ENCODE results near the gene SDK1.

Gene SDK1

GRCh38 chr7:3787717-3788264 lies 486.7 kb downstream of the SDK1 start:
- DNase-seq (ENCODE audit: low read depth in 3 of 3): no peak

- DNase-seq (ENCODE audit: low read depth in 3 of 3): no peak
Observed at GRCh38 chr7:3790803-3791202, 489.8 kb downstream of the SDK1 start.

GRCh38 chr7:3791327-3791726 lies 490.3 kb downstream of the SDK1 start:
- no peak for DNase-seq (ENCODE audit: low read depth in 3 of 3)

DNA sequence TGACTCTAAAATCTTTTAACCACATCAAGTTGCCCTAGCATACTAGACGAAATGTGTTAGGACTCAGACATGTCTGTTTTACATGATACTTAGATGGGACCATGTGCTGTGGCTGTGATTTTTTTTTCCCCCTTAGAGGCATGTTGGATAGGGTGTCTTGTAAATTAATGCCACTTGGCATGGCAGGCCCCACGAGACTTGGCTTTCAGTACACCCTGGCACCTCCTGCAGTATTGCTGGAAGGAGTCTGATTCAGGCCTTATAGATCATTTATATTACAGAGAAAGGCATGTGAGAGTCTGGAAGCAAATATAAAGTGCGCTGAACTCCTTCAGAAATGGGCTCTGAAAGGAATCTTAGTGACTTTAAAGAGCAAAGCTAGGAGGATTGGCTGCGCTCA lies 494.1 kb downstream of the SDK1 start:
- DNase-seq (ENCODE audit: low read depth in 3 of 3): no peak

DNA sequence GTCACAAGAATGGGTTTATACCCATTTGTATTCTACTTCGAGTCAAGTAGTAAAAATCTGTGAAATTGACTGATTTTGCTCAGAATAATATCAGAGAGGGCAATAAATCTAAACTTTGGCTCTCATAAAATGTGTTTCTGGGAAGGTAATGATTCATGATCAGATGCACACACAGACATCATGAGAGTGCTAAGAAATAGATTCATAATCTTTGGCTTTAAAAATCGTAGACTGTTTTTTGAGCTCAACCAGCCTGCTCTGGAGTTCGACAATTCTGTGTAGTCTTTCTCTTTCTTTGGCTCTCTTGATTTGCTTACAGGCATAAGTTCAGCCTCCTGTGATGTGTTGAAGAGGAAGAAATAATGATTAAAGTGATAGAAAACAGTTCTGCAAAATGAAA lies 494.7 kb downstream of the SDK1 start:
- DNase-seq (ENCODE audit: low read depth in 3 of 3): no peak

DNA sequence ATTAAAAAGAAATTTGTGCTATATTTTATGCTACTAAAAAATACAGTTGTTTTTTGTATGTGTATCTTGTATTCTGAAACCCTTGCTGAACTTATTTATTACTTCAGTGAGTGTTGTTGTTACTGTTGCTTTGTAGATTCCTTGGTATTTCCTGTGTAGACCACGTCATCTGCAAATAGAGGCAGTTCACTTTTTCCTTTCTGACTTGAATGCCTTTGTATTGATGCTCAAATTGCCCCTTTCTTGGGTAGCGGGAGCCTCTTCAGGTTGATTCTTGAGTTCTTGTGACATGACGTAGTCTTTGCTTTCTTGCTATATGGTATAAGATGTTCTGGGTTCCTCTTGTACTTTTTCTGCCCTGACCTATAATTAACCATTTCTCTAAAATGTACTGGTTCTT lies 504.1 kb downstream of the SDK1 start:
- DNase-seq (ENCODE audit: low read depth in 3 of 3): no peak

GRCh38 chr7:3806516-3806915 lies 505.5 kb downstream of the SDK1 start:
- DNase-seq (ENCODE audit: low read depth in 3 of 3): no peak

DNA sequence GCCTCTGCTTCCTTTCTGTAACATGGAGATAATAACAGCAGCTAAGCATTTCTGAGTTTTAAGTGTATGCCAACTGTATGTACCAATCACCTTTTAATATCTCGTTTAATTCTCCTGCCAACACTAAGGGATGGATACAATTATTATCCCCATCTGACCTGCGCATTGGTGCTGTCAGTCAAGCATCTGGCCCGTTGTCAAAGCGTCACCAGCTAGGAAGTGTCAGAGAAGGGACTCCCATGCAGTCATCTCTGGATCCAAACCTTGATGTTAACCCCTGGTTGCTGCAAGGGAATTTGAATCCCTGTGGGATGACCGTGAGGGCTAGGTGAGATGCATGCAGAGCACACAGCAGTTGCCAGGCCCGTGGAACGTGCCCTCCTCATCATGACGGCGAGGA lies 506.8 kb downstream of the SDK1 start:
- DNase-seq (ENCODE audit: low read depth in 3 of 3): no peak

GRCh38 chr7:3821488-3821887 lies 520.4 kb downstream of the SDK1 start:
- DNase-seq (ENCODE audit: low read depth in 3 of 3): no peak

- DNase-seq (ENCODE audit: low read depth in 3 of 3): no peak
Observed at GRCh38 chr7:3825491-3825890, 524.4 kb downstream of the SDK1 start.

DNA sequence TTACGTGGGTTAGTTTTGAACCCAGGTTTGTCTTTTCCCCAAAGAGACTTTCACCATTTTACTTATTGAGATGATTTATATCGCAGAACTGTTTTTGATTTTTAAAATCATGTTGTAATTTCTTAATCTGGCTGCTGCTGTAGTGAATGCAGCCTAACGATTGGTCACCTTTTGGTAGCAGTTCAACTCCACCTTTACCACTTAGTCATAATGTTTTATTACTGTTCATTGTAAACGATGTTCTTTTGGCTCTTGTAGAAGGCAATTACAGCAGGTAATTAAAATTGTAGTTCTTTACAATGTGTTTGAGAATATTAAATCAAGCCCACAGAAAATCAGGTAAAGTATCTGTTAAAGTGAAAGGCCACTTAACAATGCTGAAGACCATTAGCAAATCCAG lies 531.1 kb downstream of the SDK1 start:
- no peak for DNase-seq (ENCODE audit: low read depth in 3 of 3)

- DNase-seq (ENCODE audit: low read depth in 3 of 3): no peak
Observed at GRCh38 chr7:3835109-3835508, 534.1 kb downstream of the SDK1 start.

DNA sequence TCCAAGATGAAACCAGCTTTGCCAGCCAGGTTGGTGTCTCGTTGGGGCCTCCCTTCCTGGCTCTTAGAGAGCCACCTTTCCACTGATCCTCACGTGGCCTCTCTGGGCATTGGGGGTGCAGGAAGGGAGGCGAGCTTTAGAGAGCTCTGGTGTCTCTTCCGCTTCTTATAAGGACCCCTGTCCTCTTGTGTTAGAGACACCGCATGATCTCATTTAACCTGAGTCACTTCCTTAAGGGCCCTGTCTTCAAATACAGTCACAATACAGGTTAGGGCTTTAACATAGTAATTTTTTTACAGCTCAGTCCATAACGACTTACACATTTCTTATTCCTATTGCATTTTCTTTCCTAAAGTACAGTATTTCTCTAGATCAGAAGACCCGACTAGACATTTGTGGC lies 535.8 kb downstream of the SDK1 start:
- no peak for DNase-seq (ENCODE audit: low read depth in 3 of 3)

DNA sequence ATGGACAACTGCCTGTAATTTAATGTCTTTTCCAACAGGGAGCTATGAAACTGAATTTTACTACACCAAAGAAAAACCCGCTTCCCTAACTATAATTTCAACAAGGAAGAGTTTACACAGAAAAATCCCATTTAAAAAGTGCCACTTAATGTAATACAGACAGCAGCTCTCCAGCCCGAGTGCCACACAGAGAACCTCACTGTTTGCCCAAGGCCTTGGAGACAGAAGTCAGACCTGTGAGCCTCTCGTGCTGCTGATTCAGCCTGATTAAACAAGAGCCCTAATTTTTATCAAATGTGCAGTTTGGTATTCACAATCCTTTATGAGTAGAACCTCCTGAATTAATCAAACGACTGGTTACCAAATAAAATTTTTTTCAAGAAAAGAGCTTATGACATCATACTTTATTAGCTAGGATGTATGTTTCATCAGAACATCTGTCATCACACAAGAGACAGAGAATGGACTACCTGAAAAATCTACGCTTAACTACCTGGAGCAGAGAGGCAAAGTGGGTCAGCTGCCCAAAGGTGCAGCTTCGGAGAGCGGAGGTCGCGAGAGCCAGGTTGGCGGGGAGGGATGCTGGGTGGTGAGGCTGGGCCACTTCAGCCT lies 543.6 kb downstream of the SDK1 start:
- no peak for DNase-seq (ENCODE audit: low read depth in 3 of 3)

- DNase-seq (ENCODE audit: low read depth in 3 of 3): no peak
Observed at GRCh38 chr7:3846738-3847137, 545.7 kb downstream of the SDK1 start.

- no peak for DNase-seq (ENCODE audit: low read depth in 3 of 3)
Observed at GRCh38 chr7:3847336-3847735, 546.3 kb downstream of the SDK1 start.

- no peak for DNase-seq (ENCODE audit: low read depth in 3 of 3)
Observed at GRCh38 chr7:3859431-3859830, 558.4 kb downstream of the SDK1 start.

- DNase-seq (ENCODE audit: low read depth in 3 of 3): no peak
Observed at GRCh38 chr7:3860932-3861331, 559.9 kb downstream of the SDK1 start.

DNA sequence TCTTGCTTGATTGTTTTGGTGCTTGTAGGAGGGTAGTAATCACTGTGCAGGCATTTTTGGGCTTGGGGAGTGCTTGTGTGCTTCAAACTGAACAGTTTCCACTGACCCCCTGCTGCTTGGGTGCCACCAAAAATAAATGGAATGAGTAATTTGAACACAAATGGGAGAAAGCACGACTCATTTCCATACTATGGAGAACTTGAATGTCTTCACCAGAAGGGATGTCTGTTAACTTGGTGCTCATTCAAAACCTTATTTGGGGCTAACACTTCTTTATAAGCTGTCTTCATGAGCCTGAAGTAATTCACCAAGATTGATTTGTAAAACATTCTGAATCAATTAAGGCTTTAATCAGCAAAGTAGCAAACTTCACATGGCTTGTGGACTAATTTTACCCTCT lies 560.3 kb downstream of the SDK1 start:
- no peak for DNase-seq (ENCODE audit: low read depth in 3 of 3)

GRCh38 chr7:3861941-3862340 lies 560.9 kb downstream of the SDK1 start:
- DNase-seq (ENCODE audit: low read depth in 3 of 3): no peak

- no peak for DNase-seq (ENCODE audit: low read depth in 3 of 3)
Observed at GRCh38 chr7:3862774-3863173, 561.7 kb downstream of the SDK1 start.

- DNase-seq (ENCODE audit: low read depth in 3 of 3): no peak
Observed at GRCh38 chr7:3866277-3866676, 565.2 kb downstream of the SDK1 start.

DNA sequence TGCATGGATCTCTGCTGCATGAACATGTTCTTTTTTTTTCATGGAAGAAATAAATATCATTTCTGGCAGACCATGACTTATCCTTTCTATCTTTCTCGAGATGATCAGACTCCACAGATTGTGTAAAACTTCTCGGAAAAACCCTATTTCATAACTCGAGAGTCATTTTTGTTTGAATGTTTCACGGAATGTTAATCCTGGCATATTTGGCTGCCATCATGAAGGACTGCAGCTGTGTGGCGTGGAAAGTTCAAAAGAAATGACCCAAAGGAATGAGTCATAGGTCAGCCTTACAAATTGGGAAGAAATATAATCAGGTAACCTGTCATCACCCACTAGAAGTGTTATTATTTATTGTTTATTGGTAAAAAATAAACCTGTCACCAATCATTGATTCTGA lies 566.8 kb downstream of the SDK1 start:
- DNase-seq (ENCODE audit: low read depth in 3 of 3): no peak

DNA sequence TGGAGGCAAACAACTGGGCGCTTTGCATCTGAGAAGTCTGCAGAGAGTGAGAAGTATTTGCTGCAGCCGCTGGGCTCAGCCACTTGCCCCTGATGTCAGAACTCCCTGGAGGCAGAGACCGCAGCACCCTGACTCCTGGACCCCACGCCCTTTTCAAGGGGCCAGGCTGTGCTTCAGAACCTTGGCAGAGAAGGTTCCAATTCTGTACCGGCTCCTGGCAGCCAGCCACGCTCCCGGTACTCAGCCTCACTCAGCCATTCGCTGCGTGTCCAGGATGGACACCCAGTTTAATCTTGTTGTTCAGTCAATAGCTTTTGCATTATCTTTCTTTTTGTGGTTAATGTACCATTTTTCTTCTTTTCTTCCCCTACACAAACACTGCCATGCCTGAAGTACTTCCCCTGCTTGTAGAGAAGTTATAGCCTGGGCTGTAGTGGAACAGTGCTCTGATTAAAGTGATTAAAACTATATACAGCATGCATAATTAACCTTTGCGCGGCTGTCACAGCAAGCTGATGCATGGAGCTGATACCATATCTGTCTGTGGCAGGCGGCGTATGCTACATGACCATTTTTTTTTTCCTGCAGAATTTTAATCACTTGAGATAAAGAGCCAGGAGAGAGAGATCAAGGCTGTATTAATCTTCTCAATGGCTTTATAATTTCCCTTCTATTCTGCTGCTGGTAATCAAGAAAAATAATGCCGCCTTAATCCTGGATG lies 578.5 kb downstream of the SDK1 start:
- DNase-seq (ENCODE audit: low read depth in 3 of 3): no peak
